IMR-90 (cell line): Measurements from ENCODE around the gene ISG20. TPM values are rescaled to one million over a fixed set of nuclear protein-coding genes. Genes with fewer than 3 reads are reported as not detected.

ENCODE experiments used
- ATAC-seq: fragments of 200-7000 bp; cut with Tn5 transposase; 2 replicates; pipeline ENCODE4 v1.9.1; 2020; ENCODE audit warnings: low read depth, mild to moderate bottlenecking, moderate library complexity
- BruUV-seq: library from RNA; stranded (reverse); fragments of 400-500 nt; replicated peaks from 2 replicates; lab custom pipeline; 2021; lab: Mats Ljungman, UMichigan
- CTCF ChIA-PET: fragments of 300-600 bp; formaldehyde crosslinking; extraction: SDS; loops from one replicate; lab custom pipeline; 2021; ENCODE audit warnings: antibody characterized with exemption; lab: Yijun Ruan, JAX
- POLR2A ChIA-PET: fragments of 300-600 bp; sonication (Branson Sonifier 250); formaldehyde crosslinking; loops from one replicate; lab custom pipeline; 2022; ENCODE audit warnings: antibody characterized with exemption; ENCODE audit not compliant: unreplicated experiment; lab: Charles Lee
- DNase-seq: peaks from one replicate; pipeline ENCODE4 v3.0.0; 2013
- H2AFZ ChIP-seq: replicated peaks from 2 replicates; pipeline ENCODE3; 2013; ENCODE audit warnings: low read length, mild to moderate bottlenecking; ENCODE audit not compliant: poor library complexity
- H2AK5ac ChIP-seq: 2 replicates; pipeline ENCODE4 v1.6.1; 2013; ENCODE audit warnings: low read depth, low read length, inconsistent platforms
- H2AK9ac ChIP-seq: replicated peaks from 2 replicates; pipeline ENCODE3; 2013; ENCODE audit warnings: mild to moderate bottlenecking, low read depth, low read length, moderate library complexity; ENCODE audit not compliant: poor library complexity
- H2BK120ac ChIP-seq: 2 replicates; pipeline ENCODE4 v1.6.1; 2013; ENCODE audit warnings: low read depth, low read length, inconsistent platforms
- H2BK15ac ChIP-seq: 3 replicates; pipeline ENCODE4 v1.6.1; 2013; ENCODE audit warnings: low read depth, low read length, inconsistent platforms
- H2BK20ac ChIP-seq: 2 replicates; pipeline ENCODE4 v1.6.1; 2013; ENCODE audit warnings: low read depth, mild to moderate bottlenecking, inconsistent platforms, low read length, moderate library complexity
- H2BK5ac ChIP-seq: 2 replicates; pipeline ENCODE4 v1.6.1; 2013; ENCODE audit warnings: mild to moderate bottlenecking, low read depth, low read length, inconsistent platforms; ENCODE audit not compliant: poor library complexity, severe bottlenecking
- H3K14ac ChIP-seq: replicated peaks from 2 replicates; pipeline ENCODE4 v1.6.1; 2013; ENCODE audit warnings: low read depth, low read length, inconsistent platforms
- H3K18ac ChIP-seq: 2 replicates; pipeline ENCODE4 v1.6.1; 2013; ENCODE audit warnings: low read depth, low read length, control low read depth
- H3K23ac ChIP-seq: 2 replicates; pipeline ENCODE4 v1.6.1; 2013; ENCODE audit warnings: low read depth, low read length, inconsistent platforms
- H3K27ac ChIP-seq: 2 replicates; pipeline ENCODE4 v1.5.1; 2013; ENCODE audit warnings: mild to moderate bottlenecking, control low read depth, low read length; ENCODE audit not compliant: insufficient read depth
- H3K27me3 ChIP-seq: 2 replicates; pipeline ENCODE4 v1.6.1; 2013; ENCODE audit warnings: low read length; ENCODE audit not compliant: control insufficient read depth, insufficient read depth
- H3K36me3 ChIP-seq: 2 replicates; pipeline ENCODE4 v1.6.1; 2013; ENCODE audit warnings: low read length, mixed read lengths; ENCODE audit not compliant: control insufficient read depth, insufficient read depth
- H3K4ac ChIP-seq: 2 replicates; pipeline ENCODE4 v1.6.1; 2013; ENCODE audit warnings: low read depth, low read length, inconsistent platforms
- H3K4me1 ChIP-seq: 2 replicates; pipeline ENCODE4 v1.6.1; 2013; ENCODE audit warnings: low read length, mixed read lengths; ENCODE audit not compliant: control insufficient read depth, insufficient read depth
- H3K4me2 ChIP-seq: 2 replicates; pipeline ENCODE4 v1.6.1; 2013; ENCODE audit warnings: low read depth, mild to moderate bottlenecking, control low read depth, low read length, moderate library complexity
- H3K4me3 ChIP-seq: 2 replicates; pipeline ENCODE4 v1.5.1; 2013; ENCODE audit warnings: low read depth, mild to moderate bottlenecking, control low read depth, low read length, moderate library complexity; ENCODE audit not compliant: insufficient read depth
- H3K56ac ChIP-seq: 2 replicates; pipeline ENCODE4 v1.6.1; 2013; ENCODE audit warnings: low read length, inconsistent platforms; ENCODE audit not compliant: insufficient read depth; ENCODE audit errors: extremely low read depth
- H3K79me1 ChIP-seq, 2 experiments: 2 replicates each; pipeline ENCODE4 v1.6.1; 2013; ENCODE audit warnings: low read length in 2 of 2, inconsistent platforms in 1 of 2, low read depth in 1 of 2
- H3K9ac ChIP-seq: 2 replicates; pipeline ENCODE4 v1.6.1; 2013; ENCODE audit warnings: low read depth, low read length, control low read depth
- H3K9me1 ChIP-seq: 2 replicates; pipeline ENCODE4 v1.6.1; 2013; ENCODE audit warnings: low read length, inconsistent platforms; ENCODE audit not compliant: insufficient read depth
- H3K9me3 ChIP-seq: 2 replicates; pipeline ENCODE4 v1.6.1; 2013; ENCODE audit warnings: low read length; ENCODE audit not compliant: control insufficient read depth, insufficient read depth
- H4K20me1 ChIP-seq: 2 replicates; pipeline ENCODE4 v1.6.1; 2013; ENCODE audit warnings: low read length, inconsistent platforms; ENCODE audit not compliant: insufficient read depth
- H4K5ac ChIP-seq: 2 replicates; pipeline ENCODE4 v1.6.1; 2013; ENCODE audit warnings: mild to moderate bottlenecking, low read depth, low read length, control low read depth
- H4K8ac ChIP-seq, 2 experiments: 2 replicates each; pipeline ENCODE4 v1.6.1; 2013; ENCODE audit warnings: low read depth in 2 of 2, low read length in 2 of 2, control low read depth in 1 of 2, inconsistent platforms in 1 of 2
- H4K91ac ChIP-seq: 2 replicates; pipeline ENCODE4 v1.6.1; 2013; ENCODE audit warnings: low read depth, low read length, inconsistent platforms; ENCODE audit not compliant: insufficient read depth
- BHLHE40 ChIP-seq: fragments of 150-350 bp; IDR thresholded peaks from 2 replicates; pipeline ENCODE4 v1.6.1; 2016; ENCODE audit warnings: mild to moderate bottlenecking, low read depth, low read length
- CEBPB ChIP-seq: IDR thresholded peaks from 2 replicates; pipeline ENCODE4 v1.6.1; 2012; ENCODE audit warnings: low read depth, low read length, improper control_type of control experiment
- FOS ChIP-seq: fragments of 150-350 bp; IDR thresholded peaks from 2 replicates; pipeline ENCODE4 v1.6.1; 2016; ENCODE audit warnings: low read depth, low read length
- MAZ ChIP-seq: IDR thresholded peaks from 2 replicates; pipeline ENCODE4 v1.6.1; 2012; ENCODE audit warnings: low read depth, mild to moderate bottlenecking, low read length, improper control_type of control experiment, moderate library complexity, borderline replicate concordance
- MXI1 ChIP-seq: IDR thresholded peaks from 2 replicates; pipeline ENCODE4 v1.6.1; 2012; ENCODE audit warnings: low read depth, mild to moderate bottlenecking, low read length, moderate library complexity, borderline replicate concordance
- NFE2L2 ChIP-seq: fragments of 150-350 bp; IDR thresholded peaks from 2 replicates; pipeline ENCODE4 v1.6.1; 2016; ENCODE audit warnings: low read depth, mild to moderate bottlenecking, low read length
- POLR2A ChIP-seq: IDR thresholded peaks from 2 replicates; pipeline ENCODE4 v1.6.1; 2012; ENCODE audit warnings: mild to moderate bottlenecking, low read depth, low read length
- RAD21 ChIP-seq: IDR thresholded peaks from 2 replicates; pipeline ENCODE4 v1.6.1; 2012; ENCODE audit warnings: low read length, improper control_type of control experiment
- RCOR1 ChIP-seq: IDR thresholded peaks from 2 replicates; pipeline ENCODE4 v1.6.1; 2012; ENCODE audit warnings: mild to moderate bottlenecking, low read length, improper control_type of control experiment; ENCODE audit not compliant: insufficient replicate concordance
- RFX5 ChIP-seq: IDR thresholded peaks from 2 replicates; pipeline ENCODE4 v1.8.0; 2012; ENCODE audit warnings: low read depth, mild to moderate bottlenecking, low read length, moderate library complexity
- SMC3 ChIP-seq: fragments of 150-350 bp; IDR thresholded peaks from 2 replicates; pipeline ENCODE4 v1.6.1; 2016; ENCODE audit warnings: low read depth, mild to moderate bottlenecking, antibody characterized with exemption, low read length, moderate library complexity
- dilution Hi-C: fragments of 300-500 bp; cut with HindIII; formaldehyde crosslinking; loops from one replicate; pipeline ENCODE4 v1.14.3; 2018; ENCODE audit warnings: low sequenced_read_pairs; ENCODE audit not compliant: unreplicated experiment
- in situ Hi-C: fragments of 300-500 bp; cut with MboI; formaldehyde crosslinking; loops from 3 replicates; pipeline ENCODE4 v1.14.3; 2019; ENCODE audit warnings: low sequenced_read_pairs, inconsistent platforms, mixed read lengths
- intact Hi-C: fragments of 100-400 bp; cut with micrococcal nuclease; formaldehyde crosslinking; loops from 2 replicates; pipeline ENCODE4 v1.10.0; 2022
- polyA plus RNA-seq, 3 experiments: library from polyadenylated mRNA; depleted of rRNA; stranded (reverse); fragments of >200 nt; gene quantifications; 2 replicates each; pipeline ENCODE4 v1.2.3, GENCODE V29; 2012; ENCODE audit warnings: low replicate concordance in 1 of 3
- total RNA-seq: library from RNA; depleted of rRNA; stranded (reverse); fragments of >200 nt; gene quantifications from 2 replicates; pipeline ENCODE4 v1.2.3, GENCODE V29; 2012
- TF ChIP-seq, protein P1 (sequence below): fragments of 150-350 bp; IDR thresholded peaks from 2 replicates; pipeline ENCODE4 v1.6.1; 2016; ENCODE audit warnings: low read depth, mild to moderate bottlenecking, low read length, moderate library complexity, borderline replicate concordance
- TF ChIP-seq, protein P2 (sequence below): conservative IDR thresholded peaks from 2 replicates; pipeline ENCODE4 v1.5.1; 2012; ENCODE audit warnings: mild to moderate bottlenecking, low read depth, low read length, improper control_type of control experiment
- TF ChIP-seq, protein P3 (sequence below): fragments of 150-350 bp; IDR thresholded peaks from 2 replicates; pipeline ENCODE4 v1.6.1; 2017; ENCODE audit warnings: mild to moderate bottlenecking, antibody characterized with exemption, low read length, low read depth

The ISG20 gene
- total and polyA plus RNA-seq, 2 of the 4 experiments (the other 2 are of a cell fraction): 0.72 to 1.2 TPM

DNA sequence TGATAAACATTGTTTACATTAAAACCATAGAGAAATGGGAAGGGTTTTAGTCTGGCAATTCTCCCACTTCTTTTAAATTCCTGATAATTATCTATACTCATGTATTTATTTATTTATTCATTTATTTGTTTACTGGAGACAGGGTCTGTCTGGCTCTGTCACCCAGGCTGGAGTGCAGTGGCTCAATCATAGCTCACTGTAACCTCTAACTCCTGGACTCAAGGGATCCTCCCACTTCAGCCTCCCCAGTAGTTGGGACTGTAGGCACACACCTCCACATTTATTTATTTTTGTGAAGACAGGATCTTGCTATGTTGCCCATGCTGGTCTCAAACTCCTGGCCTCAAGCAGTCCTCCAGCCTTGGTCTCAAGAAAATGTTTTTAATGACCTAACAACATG, 20.1 kb upstream of the ISG20 start:
- Histone ChIP-seq H3K79me1 (peaks cover 0 to 20% of the 10 kb centered on the region in 2 experiments; a peak in 2 of 4 replicates), H4K5ac (no peak overlapping the region), H4K91ac (no peak overlapping the region), H3K23ac (no peak overlapping the region), H2AK9ac (no peak overlapping the region), H2AK5ac (no peak overlapping the region), H2AFZ (no peak overlapping the region), H4K20me1 (peaks cover 21% of the 10 kb centered on the region), H3K9ac (no peak overlapping the region), H3K27me3 (no peaks in the 10 kb centered on the region), H3K4ac (no peak overlapping the region), H2BK120ac (no peak overlapping the region), H3K9me3 (no peaks in the 10 kb centered on the region), H3K56ac (no peak overlapping the region), H3K9me1 (peaks cover 5% of the 10 kb centered on the region), H3K18ac (no peak overlapping the region), H3K14ac (no peak overlapping the region), H3K4me3 (no peak overlapping the region), H3K4me1 (peaks cover 4% of the 10 kb centered on the region), H2BK5ac (no peak overlapping the region), H3K36me3 (peaks cover 1% of the 10 kb centered on the region), H4K8ac (no peak overlapping the region), H2BK15ac (no peak overlapping the region), H3K27ac (no peak overlapping the region), H3K4me2 (no peak overlapping the region), H2BK20ac (no peak overlapping the region)
- POLR2A ChIA-PET: no interaction called here
- intact Hi-C loops (no loop called here), dilution Hi-C loops (no loop called here), in situ Hi-C loops (loop anchor here (5.0 kb wide), 1 partner anchor 151 kb away; the partner anchor contains the start of genes MRPL46 and MRPS11)
- DNase-seq (no peak), ATAC-seq (no peak)
- BruUV-seq: no TSS peak
- TF ChIP-seq, protein P1, sequence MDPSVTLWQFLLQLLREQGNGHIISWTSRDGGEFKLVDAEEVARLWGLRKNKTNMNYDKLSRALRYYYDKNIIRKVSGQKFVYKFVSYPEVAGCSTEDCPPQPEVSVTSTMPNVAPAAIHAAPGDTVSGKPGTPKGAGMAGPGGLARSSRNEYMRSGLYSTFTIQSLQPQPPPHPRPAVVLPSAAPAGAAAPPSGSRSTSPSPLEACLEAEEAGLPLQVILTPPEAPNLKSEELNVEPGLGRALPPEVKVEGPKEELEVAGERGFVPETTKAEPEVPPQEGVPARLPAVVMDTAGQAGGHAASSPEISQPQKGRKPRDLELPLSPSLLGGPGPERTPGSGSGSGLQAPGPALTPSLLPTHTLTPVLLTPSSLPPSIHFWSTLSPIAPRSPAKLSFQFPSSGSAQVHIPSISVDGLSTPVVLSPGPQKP: no peak
- TF ChIP-seq MAZ (no peak), BHLHE40 (no peak), MXI1 (no peak), CEBPB (no peak), FOS (no peak), NFE2L2 (no peak), POLR2A (no peak), RFX5 (no peak), SMC3 (no peak), RAD21 (no peak), RCOR1 (no peak)
- TF ChIP-seq, protein P2, sequence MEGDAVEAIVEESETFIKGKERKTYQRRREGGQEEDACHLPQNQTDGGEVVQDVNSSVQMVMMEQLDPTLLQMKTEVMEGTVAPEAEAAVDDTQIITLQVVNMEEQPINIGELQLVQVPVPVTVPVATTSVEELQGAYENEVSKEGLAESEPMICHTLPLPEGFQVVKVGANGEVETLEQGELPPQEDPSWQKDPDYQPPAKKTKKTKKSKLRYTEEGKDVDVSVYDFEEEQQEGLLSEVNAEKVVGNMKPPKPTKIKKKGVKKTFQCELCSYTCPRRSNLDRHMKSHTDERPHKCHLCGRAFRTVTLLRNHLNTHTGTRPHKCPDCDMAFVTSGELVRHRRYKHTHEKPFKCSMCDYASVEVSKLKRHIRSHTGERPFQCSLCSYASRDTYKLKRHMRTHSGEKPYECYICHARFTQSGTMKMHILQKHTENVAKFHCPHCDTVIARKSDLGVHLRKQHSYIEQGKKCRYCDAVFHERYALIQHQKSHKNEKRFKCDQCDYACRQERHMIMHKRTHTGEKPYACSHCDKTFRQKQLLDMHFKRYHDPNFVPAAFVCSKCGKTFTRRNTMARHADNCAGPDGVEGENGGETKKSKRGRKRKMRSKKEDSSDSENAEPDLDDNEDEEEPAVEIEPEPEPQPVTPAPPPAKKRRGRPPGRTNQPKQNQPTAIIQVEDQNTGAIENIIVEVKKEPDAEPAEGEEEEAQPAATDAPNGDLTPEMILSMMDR: no peak
- TF ChIP-seq, protein P3, sequence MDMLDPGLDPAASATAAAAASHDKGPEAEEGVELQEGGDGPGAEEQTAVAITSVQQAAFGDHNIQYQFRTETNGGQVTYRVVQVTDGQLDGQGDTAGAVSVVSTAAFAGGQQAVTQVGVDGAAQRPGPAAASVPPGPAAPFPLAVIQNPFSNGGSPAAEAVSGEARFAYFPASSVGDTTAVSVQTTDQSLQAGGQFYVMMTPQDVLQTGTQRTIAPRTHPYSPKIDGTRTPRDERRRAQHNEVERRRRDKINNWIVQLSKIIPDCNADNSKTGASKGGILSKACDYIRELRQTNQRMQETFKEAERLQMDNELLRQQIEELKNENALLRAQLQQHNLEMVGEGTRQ: no peak
- CTCF ChIA-PET: interaction anchor here (1.2 kb wide), 1 partner anchor 142 kb away, joined by 3 read pairs; no protein-coding TSS in a partner anchor
